IPS-20b (cell line): ENCODE data around the gene ECHDC3.
A peak's percentile ranks its signal among the peaks of the same experiment; 100 is the strongest.

Source experiments
- H3K27ac ChIP-seq: one replicate; pipeline ENCODE4 v1.5.1; 2013; ENCODE audit warnings: low read length
- H3K27me3 ChIP-seq: 2 replicates; pipeline ENCODE4 v1.6.1; 2013; ENCODE audit warnings: mild to moderate bottlenecking, low read length, inconsistent platforms; ENCODE audit not compliant: insufficient read depth
- H3K36me3 ChIP-seq: 2 replicates; pipeline ENCODE4 v1.6.1; 2013; ENCODE audit warnings: low read depth, mild to moderate bottlenecking, inconsistent platforms, low read length, moderate library complexity; ENCODE audit not compliant: insufficient read depth
- H3K4me1 ChIP-seq: 2 replicates; pipeline ENCODE4 v1.6.1; 2013; ENCODE audit warnings: mild to moderate bottlenecking, control low read depth, inconsistent platforms, low read length, moderate library complexity; ENCODE audit not compliant: insufficient read depth
- H3K4me3 ChIP-seq: 2 replicates; pipeline ENCODE4 v1.5.1; 2013; ENCODE audit warnings: mild to moderate bottlenecking, low read length, inconsistent platforms
- H3K9ac ChIP-seq: 2 replicates; pipeline ENCODE4 v1.6.1; 2013; ENCODE audit warnings: low read depth, mild to moderate bottlenecking, inconsistent platforms, low read length, moderate library complexity
- H3K9me3 ChIP-seq: 2 replicates; pipeline ENCODE4 v1.6.1; 2013; ENCODE audit warnings: mild to moderate bottlenecking, low read depth, low read length, inconsistent platforms; ENCODE audit not compliant: insufficient read depth

The ECHDC3 gene

GRCh38 chr10:11795101-11795920, 53.1 kb downstream of the ECHDC3 start:
- no peaks in the 10 kb centered on the region for H3K27me3 ChIP-seq
- H3K27ac ChIP-seq: no peak overlapping the region
- H3K4me1 ChIP-seq: peaks cover 5% of the 10 kb centered on the region; the same call in 1 of the 2 replicates
- no peaks in the 10 kb centered on the region for H3K9me3 ChIP-seq
- no peak overlapping the region for H3K4me3 ChIP-seq
- no peak overlapping the region for H3K9ac ChIP-seq
- H3K36me3 ChIP-seq: no peaks in the 10 kb centered on the region

GRCh38 chr10:11796474-11796873, 54.3 kb downstream of the ECHDC3 start:
- H3K36me3 ChIP-seq: no peaks in the 10 kb centered on the region
- no peak overlapping the region for H3K4me3 ChIP-seq
- no peak overlapping the region for H3K9ac ChIP-seq
- no peak overlapping the region for H3K27ac ChIP-seq
- peaks cover 5% of the 10 kb centered on the region; the same call in 1 of the 2 replicates for H3K4me1 ChIP-seq
- no peaks in the 10 kb centered on the region for H3K27me3 ChIP-seq
- no peaks in the 10 kb centered on the region for H3K9me3 ChIP-seq

GRCh38 chr10:11797281-11797680, 55.1 kb downstream of the ECHDC3 start:
- Histone ChIP-seq H3K36me3 (no peaks in the 10 kb centered on the region), H3K9me3 (no peaks in the 10 kb centered on the region), H3K9ac (no peak overlapping the region), H3K4me3 (no peak overlapping the region), H3K4me1 (peaks cover 5% of the 10 kb centered on the region; the same call in 1 of the 2 replicates), H3K27ac (no peak overlapping the region), H3K27me3 (no peaks in the 10 kb centered on the region)

GRCh38 chr10:11797847-11798633, 55.9 kb downstream of the ECHDC3 start:
- Histone ChIP-seq H3K27me3 (no peaks in the 10 kb centered on the region), H3K9ac (peak overlapping the region; percentile 60; the same call in 1 of the 2 replicates), H3K9me3 (no peaks in the 10 kb centered on the region), H3K4me3 (no peak overlapping the region), H3K36me3 (no peaks in the 10 kb centered on the region), H3K4me1 (peaks cover 5% of the 10 kb centered on the region; the same call in 1 of the 2 replicates), H3K27ac (peak overlapping the region; percentile 61)

GRCh38 chr10:11798845-11799735, 56.9 kb downstream of the ECHDC3 start:
- no peak overlapping the region; the same call in 1 of the 2 replicates for H3K9ac ChIP-seq
- H3K4me3 ChIP-seq: no peak overlapping the region
- no peaks in the 10 kb centered on the region for H3K36me3 ChIP-seq
- no peaks in the 10 kb centered on the region for H3K9me3 ChIP-seq
- peak overlapping the region; percentile 61 for H3K27ac ChIP-seq
- H3K27me3 ChIP-seq: no peaks in the 10 kb centered on the region
- H3K4me1 ChIP-seq: peaks cover 5% of the 10 kb centered on the region; the same call in 1 of the 2 replicates

- no peaks in the 10 kb centered on the region for H3K9me3 ChIP-seq
- no peaks in the 10 kb centered on the region for H3K36me3 ChIP-seq
Observed at GRCh38 chr10:11799736-11800080, 57.5 kb downstream of the ECHDC3 start.

GRCh38 chr10:11804336-11804735, 62.2 kb downstream of the ECHDC3 start:
- Histone ChIP-seq H3K9me3 (no peaks in the 10 kb centered on the region), H3K27me3 (no peaks in the 10 kb centered on the region), H3K27ac (no peak overlapping the region), H3K4me1 (peaks cover 3% of the 10 kb centered on the region; the same call in 1 of the 2 replicates), H3K36me3 (no peaks in the 10 kb centered on the region), H3K9ac (no peak overlapping the region), H3K4me3 (no peak overlapping the region)

More at GRCh38 chr10:11799736-11800080, 57.5 kb downstream of the ECHDC3 start:
- H3K4me1 ChIP-seq: peaks cover 5% of the 10 kb centered on the region; the same call in 1 of the 2 replicates
- no peak overlapping the region for H3K4me3 ChIP-seq
- H3K9ac ChIP-seq: no peak overlapping the region
- no peak overlapping the region for H3K27ac ChIP-seq
- H3K27me3 ChIP-seq: no peaks in the 10 kb centered on the region

GRCh38 chr10:11805792-11806191, 63.6 kb downstream of the ECHDC3 start:
- Histone ChIP-seq H3K9ac (no peak overlapping the region), H3K4me3 (no peak overlapping the region), H3K27ac (no peak overlapping the region), H3K9me3 (no peaks in the 10 kb centered on the region), H3K4me1 (no peaks in the 10 kb centered on the region; the same call in 1 of the 2 replicates), H3K36me3 (no peaks in the 10 kb centered on the region), H3K27me3 (no peaks in the 10 kb centered on the region)

GRCh38 chr10:11806706-11807105, 64.5 kb downstream of the ECHDC3 start:
- Histone ChIP-seq H3K36me3 (no peaks in the 10 kb centered on the region), H3K9me3 (no peaks in the 10 kb centered on the region), H3K27ac (no peak overlapping the region), H3K9ac (no peak overlapping the region), H3K4me1 (no peaks in the 10 kb centered on the region; the same call in 1 of the 2 replicates), H3K27me3 (no peaks in the 10 kb centered on the region), H3K4me3 (no peak overlapping the region)

- no peaks in the 10 kb centered on the region for H3K9me3 ChIP-seq
- H3K9ac ChIP-seq: no peak overlapping the region
- no peak overlapping the region for H3K27ac ChIP-seq
- no peak overlapping the region for H3K4me3 ChIP-seq
- H3K4me1 ChIP-seq: no peaks in the 10 kb centered on the region; the same call in 1 of the 2 replicates
- H3K36me3 ChIP-seq: no peaks in the 10 kb centered on the region
- H3K27me3 ChIP-seq: no peaks in the 10 kb centered on the region
Observed at GRCh38 chr10:11808808-11809207, 66.6 kb downstream of the ECHDC3 start.

GRCh38 chr10:11810313-11810766, 68.2 kb downstream of the ECHDC3 start:
- no peaks in the 10 kb centered on the region; the same call in 1 of the 2 replicates for H3K4me1 ChIP-seq
- no peaks in the 10 kb centered on the region for H3K36me3 ChIP-seq
- no peak overlapping the region for H3K9ac ChIP-seq
- H3K27ac ChIP-seq: no peak overlapping the region
- no peaks in the 10 kb centered on the region for H3K27me3 ChIP-seq
- no peak overlapping the region for H3K4me3 ChIP-seq
- H3K9me3 ChIP-seq: no peaks in the 10 kb centered on the region
